HUES6 (cell line): Measurements from ENCODE around the gene PM20D1.

Experiments used
- H3K27ac ChIP-seq: 2 replicates; pipeline ENCODE4 v1.7.0; 2013; ENCODE audit warnings: low read depth, mild to moderate bottlenecking, low read length, inconsistent platforms
- H3K27me3 ChIP-seq: 2 replicates; pipeline ENCODE4 v1.6.1; 2013; ENCODE audit warnings: low read length; ENCODE audit not compliant: control insufficient read depth, insufficient read depth
- H3K36me3 ChIP-seq: 2 replicates; pipeline ENCODE4 v1.6.1; 2013; ENCODE audit warnings: low read length; ENCODE audit not compliant: control insufficient read depth, insufficient read depth
- H3K4me1 ChIP-seq: 2 replicates; pipeline ENCODE4 v1.6.1; 2013; ENCODE audit warnings: low read length; ENCODE audit not compliant: control insufficient read depth, insufficient read depth
- H3K4me3 ChIP-seq: 2 replicates; pipeline ENCODE4 v1.5.1; 2013; ENCODE audit warnings: low read depth, low read length
- H3K9ac ChIP-seq: one replicate; pipeline ENCODE4 v1.6.1; 2013; ENCODE audit warnings: mild to moderate bottlenecking, low read length
- H3K9me3 ChIP-seq: 2 replicates; pipeline ENCODE4 v1.6.1; 2013; ENCODE audit warnings: low read depth, low read length; ENCODE audit not compliant: control insufficient read depth, insufficient read depth

Gene PM20D1

GRCh38 chr1:205787287-205787916, 62.5 kb downstream of the PM20D1 start:
- peaks cover 12% of the 10 kb centered on the region for H3K36me3 ChIP-seq
- no peak overlapping the region for H3K9ac ChIP-seq
- H3K27ac ChIP-seq, result no peak overlapping the region
- H3K27me3 ChIP-seq, result no peaks in the 10 kb centered on the region
- H3K4me3 ChIP-seq, result no peak overlapping the region
- H3K9me3 ChIP-seq, result no peaks in the 10 kb centered on the region
- 0 out of 2 replicates have a peak, but pooled peaks cover 4% of the 10 kb centered on the region for H3K4me1 ChIP-seq

- H3K9me3 ChIP-seq, result no peaks in the 10 kb centered on the region
- H3K27me3 ChIP-seq, result no peaks in the 10 kb centered on the region
- H3K4me3 ChIP-seq, result no peak overlapping the region
- H3K27ac ChIP-seq, result no peak overlapping the region
- H3K9ac ChIP-seq, result no peak overlapping the region
- H3K4me1 ChIP-seq, result no peaks in the 10 kb centered on the region
- peaks cover 12% of the 10 kb centered on the region for H3K36me3 ChIP-seq
Observed at GRCh38 chr1:205786601-205787000, 63.3 kb downstream of the PM20D1 start.

GRCh38 chr1:205785446-205785845, 64.5 kb downstream of the PM20D1 start:
- H3K9me3 ChIP-seq, result no peaks in the 10 kb centered on the region
- H3K9ac ChIP-seq, result no peak overlapping the region
- no peaks in the 10 kb centered on the region for H3K4me1 ChIP-seq
- no peaks in the 10 kb centered on the region for H3K27me3 ChIP-seq
- H3K27ac ChIP-seq, result no peak overlapping the region
- H3K36me3 ChIP-seq, result 0 out of 2 replicates have a peak, but pooled peaks cover 6% of the 10 kb centered on the region
- H3K4me3 ChIP-seq, result no peak overlapping the region

GRCh38 chr1:205783904-205784303, 66.0 kb downstream of the PM20D1 start:
- Histone ChIP-seq H3K27ac (no peak overlapping the region), H3K36me3 (no peaks in the 10 kb centered on the region), H3K4me1 (no peaks in the 10 kb centered on the region), H3K27me3 (no peaks in the 10 kb centered on the region), H3K4me3 (no peak overlapping the region), H3K9ac (no peak overlapping the region), H3K9me3 (no peaks in the 10 kb centered on the region)

DNA sequence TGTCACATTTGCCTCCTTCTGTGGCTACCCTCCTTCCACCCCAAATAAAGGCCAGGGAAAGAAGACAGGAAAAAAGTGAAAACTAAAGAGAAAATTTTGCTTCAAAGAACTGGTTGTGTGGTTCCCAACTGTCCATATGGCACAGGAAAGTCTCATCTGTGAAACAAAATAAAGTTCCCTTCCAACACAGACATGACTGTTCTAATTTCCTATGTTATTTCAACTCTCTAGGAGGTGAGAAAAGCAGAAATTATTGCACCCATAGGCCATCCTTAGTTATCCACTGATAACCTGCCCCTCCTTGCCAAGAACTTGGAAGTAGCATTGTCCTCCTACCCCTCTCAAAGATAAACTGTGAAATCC, 66.5 kb downstream of the PM20D1 start:
- no peak overlapping the region for H3K27ac ChIP-seq
- H3K36me3 ChIP-seq, result no peaks in the 10 kb centered on the region
- H3K27me3 ChIP-seq, result no peaks in the 10 kb centered on the region
- H3K4me3 ChIP-seq, result no peak overlapping the region
- H3K9me3 ChIP-seq, result no peaks in the 10 kb centered on the region
- H3K9ac ChIP-seq, result no peak overlapping the region
- no peaks in the 10 kb centered on the region for H3K4me1 ChIP-seq

- no peak overlapping the region for H3K9ac ChIP-seq
- no peaks in the 10 kb centered on the region for H3K36me3 ChIP-seq
- H3K27ac ChIP-seq, result no peak overlapping the region
- no peak overlapping the region for H3K4me3 ChIP-seq
- no peaks in the 10 kb centered on the region for H3K27me3 ChIP-seq
- no peaks in the 10 kb centered on the region for H3K4me1 ChIP-seq
- H3K9me3 ChIP-seq, result no peaks in the 10 kb centered on the region
Observed at GRCh38 chr1:205782627-205783432, 67.1 kb downstream of the PM20D1 start.

- Histone ChIP-seq H3K27ac (no peak overlapping the region), H3K36me3 (no peaks in the 10 kb centered on the region), H3K4me3 (no peak overlapping the region), H3K4me1 (no peaks in the 10 kb centered on the region), H3K27me3 (peaks cover 10% of the 10 kb centered on the region), H3K9ac (no peak overlapping the region), H3K9me3 (peaks cover 7% of the 10 kb centered on the region; the same call in 1 of the 2 replicates)
Observed at GRCh38 chr1:205780335-205780734, 69.6 kb downstream of the PM20D1 start.
